HCT116 (cell line): ENCODE data around the gene C1orf21.

Experiments used
- ATF3 ChIP-seq: IDR thresholded peaks from 2 replicates; pipeline ENCODE4 v1.6.1; 2012
- CTCF ChIP-seq, 3 experiments: fragments of 200-600 bp in 1 of 3; sonication (generic) in 1 of 3; IDR thresholded peaks in 2 of 3; conservative IDR thresholded peaks in 1 of 3; 2 replicates each; pipeline ENCODE4 v1.5.1; 2012 to 2017; ENCODE audit warnings: low read depth in 2 of 3, low read length in 2 of 3, antibody characterized with exemption in 1 of 3, borderline replicate concordance in 1 of 3, control low read depth in 1 of 3, mild to moderate bottlenecking in 1 of 3, mixed read lengths in 1 of 3, mixed run types in 1 of 3, moderate library complexity in 1 of 3; ENCODE audit not compliant: insufficient read depth in 1 of 3
- ELF1 ChIP-seq: IDR thresholded peaks from 2 replicates; pipeline ENCODE4 v1.6.1; 2012; ENCODE audit warnings: low read depth, borderline replicate concordance
- EZH2 ChIP-seq: fragments of 200-600 bp; sonication (generic); IDR thresholded peaks from 2 replicates; pipeline ENCODE4 v1.6.1; 2017; ENCODE audit warnings: antibody characterized with exemption, mixed run types
- EZH2phosphoT487 ChIP-seq: fragments of 200-600 bp; IDR thresholded peaks from 2 replicates; pipeline ENCODE4 v1.6.1; 2018; ENCODE audit warnings: antibody characterized with exemption, borderline replicate concordance
- MAX ChIP-seq: IDR thresholded peaks from 2 replicates; pipeline ENCODE4 v1.6.1; 2012
- POLR2A ChIP-seq: IDR thresholded peaks from 2 replicates; pipeline ENCODE4 v1.7.0; 2011; ENCODE audit warnings: borderline replicate concordance; ENCODE audit not compliant: insufficient read depth, insufficient read length; ENCODE audit errors: extremely low read depth
- POLR2AphosphoS5 ChIP-seq: IDR thresholded peaks from 2 replicates; pipeline ENCODE4 v1.6.1; 2011; ENCODE audit warnings: mild to moderate bottlenecking, low read depth, low read length, moderate library complexity
- RAD21 ChIP-seq: IDR thresholded peaks from 2 replicates; pipeline ENCODE4 v1.6.1; 2012; ENCODE audit warnings: low read depth, mild to moderate bottlenecking
- SIN3A ChIP-seq: IDR thresholded peaks from 2 replicates; pipeline ENCODE4 v1.6.1; 2012; ENCODE audit warnings: low read depth
- ZFX ChIP-seq: fragments of 450-650 bp; IDR thresholded peaks from 2 replicates; pipeline ENCODE4 v1.6.1; 2017

GRCh38 chr1:184424945-184425344 lies 38.1 kb downstream of the C1orf21 start:
- TF ChIP-seq CTCF (IDR thresholded peaks at IDR 0.05 in 2 of 3, conservative IDR thresholded peaks at IDR 0.05 in 1 of 3; ENCODE audit: borderline replicate concordance in 1 of 3, insufficient read depth in 1 of 3, low read depth in 2 of 3, low read length in 2 of 3) (no peak), ZFX (no peak), ELF1 (no peak), RAD21 (no peak), SIN3A (no peak), EZH2phosphoT487 (no peak), POLR2AphosphoS5 (no peak), POLR2A (no peak), ATF3 (no peak), MAX (no peak), EZH2 (no peak)
